Thyroid gland (tissue), 4 donors: Measurements from ENCODE around the gene TENT5C.

Experiments
- CTCF ChIP-seq, 6 experiments: fragments of 200-600 bp in 3 of 6; fragments of 450-650 bp in 3 of 6; sonication (generic) in 3 of 6; IDR thresholded peaks; one replicate each; pipeline ENCODE4 v1.5.1; 2016 to 2019; ENCODE audit warnings: antibody characterized with exemption in 6 of 6, mild to moderate bottlenecking in 2 of 6, inconsistent platforms in 1 of 6, moderate library complexity in 1 of 6
- POLR2A ChIP-seq, 2 donors: fragments of 450-650 bp; IDR thresholded peaks; one replicate each; pipeline ENCODE4 v1.6.1; 2017; ENCODE audit warnings: antibody characterized with exemption in 2 of 2, mild to moderate bottlenecking in 2 of 2, moderate library complexity in 1 of 2

GRCh38 chr1:117660271-117660965, 54.6 kb downstream of the TENT5C start:
- TF ChIP-seq CTCF (IDR thresholded peaks at IDR 0.05) (no peak), POLR2A (IDR thresholded peaks at IDR 0.05) (no peak)
